Measurements from ENCODE around the gene PTPRD. TPM values are rescaled to one million over a fixed set of nuclear protein-coding genes. Genes with fewer than 3 reads are reported as not detected.

Gene PTPRD
- total RNA-seq, 1 donor from 2014 or later = 7.8 TPM

DNA sequence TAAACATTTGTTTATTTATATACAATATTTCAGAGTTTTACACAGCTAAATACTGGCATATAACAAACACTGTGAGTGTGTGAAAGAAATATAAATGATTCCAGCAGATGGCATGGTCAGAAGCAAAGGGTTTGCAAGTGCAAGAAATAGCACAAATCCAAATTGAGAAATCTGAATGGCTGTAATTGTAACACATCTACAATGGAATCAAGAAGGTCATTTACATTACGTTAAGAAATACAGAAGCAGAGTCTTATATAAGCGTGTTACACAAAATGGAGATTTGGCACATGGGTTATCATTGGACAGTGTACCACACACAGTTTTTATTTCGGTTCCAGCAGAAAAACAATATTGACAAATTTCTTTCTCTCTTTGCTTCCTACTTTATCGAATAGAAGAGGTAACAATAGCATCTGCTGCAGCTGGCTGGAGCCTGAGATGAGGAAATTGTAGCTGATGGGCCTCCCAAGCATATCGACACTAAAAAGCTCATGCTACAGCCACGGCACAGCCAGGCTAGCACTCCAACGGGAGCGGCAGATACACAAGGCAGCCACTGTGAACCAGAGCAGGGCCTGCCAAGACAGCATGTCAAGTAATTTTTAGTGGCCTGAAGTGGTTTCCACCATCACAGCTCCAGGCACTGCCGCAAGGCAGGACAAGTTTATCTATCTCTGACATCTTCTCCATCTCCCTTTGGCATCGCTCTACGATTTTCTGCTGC lies 2248.6 kb downstream of the PTPRD start:
- intact Hi-C loops (cut with DNase I) = no loop called here
- DNase-seq (no peak), ATAC-seq (ENCODE audit: poor library complexity) (no peak)

DNA sequence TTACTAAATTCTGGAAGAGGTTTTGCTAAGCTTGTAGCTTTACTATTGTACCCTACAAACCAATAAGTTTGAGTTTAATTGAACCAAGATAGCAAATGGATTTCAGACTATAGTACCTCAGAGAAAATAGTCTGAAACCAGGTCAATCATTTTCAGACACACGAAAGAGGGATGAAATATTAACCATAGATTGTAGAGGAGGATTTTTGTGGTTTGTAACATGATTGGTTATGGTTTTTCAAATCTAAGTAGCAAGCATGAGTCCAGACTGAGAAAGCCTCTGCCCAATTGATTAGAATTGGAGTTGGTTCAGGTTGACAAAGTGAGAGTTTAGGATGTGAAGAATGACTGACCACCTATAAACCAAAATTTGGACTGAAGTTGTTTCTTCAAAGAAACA lies 2250.6 kb downstream of the PTPRD start:
- DNase-seq (no peak), ATAC-seq (ENCODE audit: poor library complexity) (no peak)
- intact Hi-C loops (cut with DNase I) = no loop called here

DNA sequence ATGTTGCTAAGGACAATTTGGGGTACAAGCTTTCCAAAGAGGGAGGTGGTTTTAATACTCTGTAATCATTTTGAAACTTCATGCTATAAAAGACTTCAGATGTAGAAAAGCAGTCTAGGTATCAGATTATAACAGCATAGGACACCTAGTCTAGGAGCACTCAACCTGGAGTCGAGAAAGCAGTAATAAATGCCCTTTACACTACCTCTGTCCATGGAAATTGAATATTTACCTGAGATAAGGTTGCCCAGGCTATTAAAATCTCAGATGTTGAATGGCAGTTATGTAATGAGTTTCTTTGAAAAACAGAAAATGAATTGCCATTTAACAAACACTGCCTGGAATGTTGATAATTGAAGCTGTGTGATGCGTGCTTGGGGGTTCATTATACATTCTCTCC lies 2251.4 kb downstream of the PTPRD start:
- DNase-seq (no peak), ATAC-seq (ENCODE audit: poor library complexity) (no peak)
- intact Hi-C loops (cut with DNase I) = no loop called here

DNA sequence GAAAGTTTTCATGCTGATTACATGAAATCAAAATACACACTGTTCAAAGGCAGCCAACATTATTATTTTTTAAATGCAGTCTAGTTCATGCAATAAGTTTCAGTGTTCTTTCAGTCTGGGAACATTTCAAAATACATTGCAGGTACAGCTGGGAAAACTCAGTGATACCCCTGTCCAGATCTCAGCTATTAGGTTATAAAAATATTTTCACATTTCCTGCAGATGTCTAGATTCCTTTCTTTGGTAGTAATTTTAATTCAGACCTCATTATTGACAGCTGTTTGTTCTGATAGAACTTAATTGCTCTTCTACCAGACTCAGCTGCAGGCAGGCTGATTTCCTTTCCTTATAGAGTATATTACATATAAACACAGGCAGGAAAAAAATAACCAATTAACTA lies 2256.4 kb downstream of the PTPRD start:
- ATAC-seq (ENCODE audit: poor library complexity) (no peak), DNase-seq (no peak)
- intact Hi-C loops (cut with DNase I) = no loop called here

DNA sequence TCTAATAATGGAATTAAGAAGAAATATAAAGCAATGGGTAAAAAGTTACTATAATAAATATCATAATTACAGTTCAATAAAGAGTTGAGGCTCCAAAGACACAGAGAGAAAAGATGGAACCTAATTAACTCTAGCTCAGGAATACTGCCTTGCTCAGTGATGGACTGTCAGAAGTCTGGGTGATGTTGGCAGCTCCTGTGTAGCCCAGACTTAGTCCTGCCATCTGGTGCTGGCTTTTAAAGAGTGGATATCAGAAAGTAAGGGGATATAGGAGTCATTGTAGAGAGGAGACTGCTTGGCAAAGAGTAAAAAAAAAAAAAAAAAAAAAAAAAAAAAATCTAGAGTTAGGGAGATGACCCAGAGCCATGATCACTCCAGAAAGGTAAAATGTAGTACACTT lies 2261.4 kb downstream of the PTPRD start:
- intact Hi-C loops (cut with DNase I) = no loop called here
- ATAC-seq (ENCODE audit: poor library complexity) = no peak
- DNase-seq = no peak

DNA sequence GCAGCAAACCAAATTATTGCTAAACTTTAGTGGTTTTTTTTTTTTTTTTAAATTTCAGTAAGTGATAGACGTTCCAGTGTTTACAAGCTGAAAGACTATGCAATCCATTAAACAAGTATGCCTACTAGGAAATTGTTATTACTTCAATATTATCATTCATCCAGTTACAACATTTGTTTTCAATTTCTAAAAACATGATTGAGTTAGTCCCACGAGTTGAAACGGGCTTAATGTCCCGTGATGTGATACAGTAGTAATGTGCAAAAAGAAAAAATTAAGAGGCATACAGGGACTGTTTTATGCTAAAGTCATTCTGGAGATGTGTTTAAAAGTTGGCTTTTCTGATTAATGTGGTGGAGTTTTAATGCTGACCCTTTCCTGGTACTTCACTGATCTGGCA lies 2262.9 kb downstream of the PTPRD start:
- intact Hi-C loops (cut with DNase I) = no loop called here
- DNase-seq (no peak), ATAC-seq (ENCODE audit: poor library complexity) (no peak)

DNA sequence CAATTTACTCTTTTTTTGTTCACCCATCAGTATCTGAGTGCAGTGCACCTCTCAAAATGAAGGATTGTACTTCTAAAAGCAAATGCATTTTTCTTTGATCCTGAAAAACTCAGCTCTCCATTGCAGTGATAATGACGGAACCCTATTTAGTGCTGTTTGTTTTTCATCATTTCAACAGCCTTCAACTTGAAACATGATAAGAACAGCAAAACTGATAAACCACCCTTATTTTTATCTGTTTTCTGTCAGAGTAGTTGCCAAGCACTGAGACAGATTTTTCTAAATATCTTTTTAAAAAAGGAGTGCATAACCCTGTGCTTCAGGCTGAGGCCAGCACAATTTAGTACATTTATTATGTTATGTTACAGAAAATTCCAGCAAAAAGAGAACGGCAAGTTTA lies 2263.4 kb downstream of the PTPRD start:
- ATAC-seq (ENCODE audit: poor library complexity) (no peak), DNase-seq (no peak)
- intact Hi-C loops (cut with DNase I) = no loop called here

DNA sequence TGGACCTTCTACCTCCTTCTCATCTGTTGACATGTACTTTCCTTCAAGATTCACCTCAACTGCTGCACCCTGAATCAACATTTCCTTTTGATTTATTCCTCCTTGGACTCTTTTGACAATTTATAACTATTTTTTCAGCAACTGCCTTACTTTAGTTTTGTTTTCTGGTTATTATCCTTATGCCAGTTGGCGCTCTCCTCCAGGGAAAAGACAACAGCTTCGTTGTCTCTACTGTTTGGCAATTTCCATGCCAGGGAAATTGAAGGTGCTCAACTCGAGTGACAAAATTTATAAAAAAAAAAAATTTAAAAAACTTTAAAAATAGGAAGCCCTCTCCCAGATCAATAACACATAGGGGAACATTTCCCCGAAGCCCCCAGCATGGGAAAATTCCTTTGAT lies 2264.0 kb downstream of the PTPRD start:
- ATAC-seq (ENCODE audit: poor library complexity) (no peak), DNase-seq (no peak)
- intact Hi-C loops (cut with DNase I) = no loop called here

DNA sequence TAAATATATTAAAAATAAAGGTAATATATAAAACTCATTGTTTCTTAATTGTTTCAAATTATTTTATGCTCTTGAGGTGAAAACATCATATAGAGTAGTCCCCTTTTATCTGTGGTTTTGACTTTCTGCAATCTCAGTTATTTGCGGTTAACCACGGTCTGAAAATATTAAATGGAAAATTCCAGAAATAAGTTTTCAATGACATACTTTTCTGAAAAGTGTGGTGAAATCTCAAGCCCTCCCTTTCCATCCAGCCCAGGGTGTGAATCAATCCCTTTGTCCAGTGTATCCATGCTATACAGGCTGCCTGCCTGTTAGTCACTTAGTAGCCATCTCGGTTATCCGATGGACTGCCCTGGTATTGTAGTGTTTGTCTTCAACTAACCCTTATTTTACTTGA lies 2266.5 kb downstream of the PTPRD start:
- DNase-seq (no peak), ATAC-seq (ENCODE audit: poor library complexity) (no peak)
- intact Hi-C loops (cut with DNase I) = no loop called here

DNA sequence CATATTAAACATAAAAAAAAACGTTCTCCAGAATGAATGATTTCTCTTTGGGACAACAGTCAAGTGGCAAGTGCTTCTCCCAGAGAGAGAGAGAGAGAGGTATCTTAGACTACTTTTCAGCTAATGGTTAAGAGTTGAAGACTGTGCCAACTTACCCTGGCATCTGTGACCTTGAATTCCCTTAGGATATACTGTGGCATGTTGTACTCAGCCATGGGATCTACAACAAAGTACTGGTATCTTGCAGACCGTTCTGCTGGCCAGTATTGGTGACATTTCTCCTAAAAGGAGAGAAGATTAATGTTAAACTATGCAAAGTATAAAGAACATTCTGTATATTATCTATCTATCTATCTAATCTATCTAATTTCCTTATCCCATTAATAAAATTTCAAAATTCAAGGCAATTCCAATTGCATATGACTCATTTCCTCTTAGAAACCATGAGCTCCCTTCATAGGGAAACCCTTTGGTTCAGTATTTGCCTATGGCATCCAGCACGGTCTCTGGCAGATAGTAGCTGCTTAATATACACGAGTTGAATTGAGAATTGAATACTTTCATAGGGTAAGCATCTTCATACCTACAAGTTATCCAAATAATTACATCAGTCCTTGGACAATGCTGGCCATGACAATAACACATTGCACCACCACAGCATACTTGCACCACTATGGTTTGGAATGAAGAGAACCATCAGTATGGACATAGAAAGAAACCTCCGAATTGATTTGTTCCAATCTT lies 2273.9 kb downstream of the PTPRD start:
- peak; percentile 67 for ATAC-seq (ENCODE audit: poor library complexity)
- no peak for DNase-seq
- intact Hi-C loops (cut with DNase I) = no loop called here

DNA sequence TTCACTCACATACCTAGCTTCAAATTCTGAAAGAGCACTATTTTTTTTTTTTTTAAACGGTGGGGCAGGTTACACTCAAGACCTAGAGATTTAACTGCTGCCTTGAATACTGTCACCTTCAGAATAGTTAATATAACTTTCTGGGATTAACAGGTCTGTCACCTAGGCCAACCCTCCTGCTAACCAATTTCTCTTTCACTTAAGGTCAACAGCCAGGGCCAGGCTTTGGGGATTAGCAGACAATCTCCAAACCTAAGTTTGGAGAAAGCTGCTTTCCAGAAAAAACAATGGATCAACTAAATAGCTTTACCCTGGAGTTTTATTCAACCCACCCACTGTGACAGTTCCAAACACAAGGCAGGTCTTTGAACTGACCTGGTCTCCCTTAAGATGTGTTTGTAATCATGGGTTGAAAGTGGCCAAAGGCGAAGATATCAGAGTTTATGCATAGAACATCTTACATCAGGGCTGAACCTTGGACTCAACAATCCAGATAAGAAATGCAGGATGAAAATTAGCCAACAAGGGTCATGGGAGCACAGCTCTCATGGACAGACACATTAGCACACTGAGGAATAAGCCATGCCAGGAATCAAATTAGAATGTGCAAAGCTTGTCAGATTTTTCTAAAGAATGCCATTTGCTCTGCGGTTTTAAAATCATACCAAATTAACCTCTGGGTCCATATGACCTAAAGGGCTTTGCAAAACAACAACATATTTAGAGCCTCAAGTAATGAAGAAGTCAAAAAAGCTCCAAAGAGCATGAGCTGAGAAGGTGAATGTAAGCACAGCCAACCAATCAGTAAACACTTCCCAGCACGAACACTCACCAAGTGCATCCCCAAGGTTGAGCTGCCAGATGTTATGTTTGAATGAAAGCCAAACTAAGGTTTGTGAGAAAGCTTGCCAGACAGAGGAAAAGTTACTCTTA lies 2274.7 kb downstream of the PTPRD start:
- no peak for DNase-seq
- intact Hi-C loops (cut with DNase I) = no loop called here
- ATAC-seq (ENCODE audit: poor library complexity) = peak; percentile 90

DNA sequence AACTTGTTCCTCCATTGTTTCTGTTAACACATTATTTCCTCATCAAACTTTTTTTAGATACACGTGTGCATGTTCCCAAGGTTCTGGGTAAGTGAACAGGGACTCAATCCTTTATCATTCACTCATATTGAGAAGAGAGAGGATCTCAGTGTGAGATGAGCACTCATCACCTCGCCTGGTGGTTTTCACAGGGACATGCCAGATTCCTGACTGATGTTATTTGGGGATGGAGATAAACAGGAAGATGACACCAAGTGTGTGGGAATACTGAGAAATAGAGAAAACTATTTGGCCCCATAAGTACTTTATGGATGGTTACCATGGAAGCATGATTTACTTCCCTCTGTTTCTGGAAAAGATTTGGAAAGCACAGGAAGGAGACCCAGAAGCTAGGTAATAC lies 2279.9 kb downstream of the PTPRD start:
- no peak for DNase-seq
- intact Hi-C loops (cut with DNase I) = no loop called here
- no peak for ATAC-seq (ENCODE audit: poor library complexity)

DNA sequence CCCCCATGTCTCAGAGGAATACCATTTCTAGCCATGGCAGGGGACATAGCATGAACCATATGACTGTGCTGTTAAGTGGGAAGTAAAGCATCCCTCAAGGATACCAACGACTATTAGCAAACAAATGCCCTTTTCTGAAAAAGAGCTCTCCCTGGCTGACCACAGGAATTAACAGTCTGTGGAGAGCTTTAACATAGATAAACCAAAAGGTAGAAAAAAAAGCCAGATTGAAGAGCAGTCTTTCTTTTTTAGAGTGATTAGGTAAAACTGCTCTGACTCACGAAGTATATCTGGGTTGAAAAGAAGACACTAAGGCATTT lies 2280.5 kb downstream of the PTPRD start:
- ATAC-seq (ENCODE audit: poor library complexity) = no peak

DNA sequence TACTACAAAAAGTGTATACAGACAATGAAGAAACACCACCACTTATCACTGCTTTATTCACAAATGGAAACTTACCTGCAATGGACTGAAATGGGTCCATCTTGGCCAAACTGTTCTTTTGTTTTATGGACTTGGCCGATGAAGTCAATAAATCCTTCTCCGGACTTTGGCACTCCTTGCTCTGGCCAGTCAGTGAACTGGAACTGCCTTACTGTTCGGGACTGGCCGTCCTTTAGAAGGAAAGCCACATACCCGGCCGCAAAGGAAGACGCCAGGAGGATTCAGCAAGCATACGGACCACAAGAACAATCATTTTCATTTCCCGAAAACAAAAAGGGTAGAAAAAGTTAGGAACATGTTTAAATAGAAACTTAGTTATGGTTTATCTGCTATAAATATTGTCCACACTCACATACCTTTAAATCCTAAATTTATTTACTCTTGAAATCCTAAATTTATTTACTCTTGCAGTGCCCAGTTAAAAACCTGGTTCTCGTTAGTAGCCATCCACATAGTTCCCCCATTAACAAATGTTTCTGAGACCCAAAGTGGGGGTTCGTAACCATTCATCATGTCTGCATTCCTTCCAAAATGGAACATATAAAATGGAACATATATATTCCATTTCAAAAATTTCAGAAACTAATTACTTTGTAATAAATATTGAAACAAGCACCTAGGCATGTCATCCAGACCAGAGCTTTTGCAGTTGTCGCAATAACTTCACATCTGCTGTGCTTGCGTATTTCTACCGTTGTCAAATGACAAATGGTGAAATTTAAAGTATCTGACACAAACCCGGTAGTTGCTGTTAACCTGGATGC lies 2281.1 kb downstream of the PTPRD start:
- intact Hi-C loops (cut with DNase I) = no loop called here
- DNase-seq (no peak), ATAC-seq (ENCODE audit: poor library complexity) (no peak)

More for the DNA sequence above, 2280.5 kb downstream of the PTPRD start:
- no peak for DNase-seq
- intact Hi-C loops (cut with DNase I) = no loop called here

DNA sequence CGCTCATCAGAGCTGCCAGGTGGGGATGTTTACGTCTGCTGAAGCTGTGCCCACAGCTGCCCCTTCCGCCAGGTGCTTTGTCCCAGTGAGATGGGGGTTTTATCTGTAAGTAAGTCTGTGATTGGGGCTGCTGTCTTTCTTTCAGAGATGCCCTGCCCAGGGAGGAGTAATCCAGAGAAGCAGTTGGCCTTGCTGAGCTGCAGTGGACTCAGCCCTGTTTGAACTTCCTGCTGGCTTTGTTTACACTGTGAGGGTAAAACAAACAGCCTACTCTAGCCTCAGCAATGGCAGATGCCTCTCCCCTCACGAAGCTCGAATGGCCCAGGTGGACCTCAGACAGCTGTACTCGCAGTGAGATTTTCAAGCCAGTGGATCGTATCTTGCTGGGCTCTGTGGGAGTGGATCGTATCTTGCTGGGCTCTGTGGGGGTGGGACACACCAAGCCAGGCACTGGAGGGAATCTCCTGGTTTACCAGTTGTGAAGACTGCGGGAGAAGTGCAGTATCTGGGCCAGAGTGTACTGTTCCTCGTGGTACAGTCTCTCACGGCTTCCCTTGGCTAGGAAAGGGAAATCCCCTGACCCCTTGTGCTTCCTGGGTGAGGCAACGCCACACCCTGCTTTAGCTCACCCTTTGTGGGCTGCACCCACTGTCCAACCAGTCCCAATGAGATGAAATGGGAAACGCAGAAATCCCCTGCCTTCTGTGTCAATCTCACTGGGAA lies 2283.1 kb downstream of the PTPRD start:
- DNase-seq = no peak
- intact Hi-C loops (cut with DNase I) = no loop called here

DNA sequence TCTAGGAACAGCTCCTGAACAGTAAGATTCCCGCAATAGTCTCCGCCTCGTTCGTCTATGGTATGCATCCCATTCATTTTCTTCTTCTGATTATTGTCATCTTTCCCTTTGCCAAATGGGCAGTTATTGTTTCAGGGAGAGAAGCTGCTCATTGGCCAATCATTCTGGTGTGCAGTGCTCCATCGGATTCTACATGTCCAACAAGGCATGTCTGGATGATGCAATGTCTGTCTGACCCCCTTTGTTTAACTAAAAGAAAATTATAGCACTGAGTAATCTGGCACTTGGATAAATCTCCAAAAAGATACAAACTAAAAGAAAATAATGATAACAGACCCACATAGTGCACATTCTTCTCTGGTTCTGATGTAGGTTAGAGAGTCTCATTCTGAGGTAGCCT lies 2297.6 kb downstream of the PTPRD start:
- DNase-seq (no peak), ATAC-seq (ENCODE audit: poor library complexity) (no peak)
- intact Hi-C loops (cut with DNase I) = no loop called here

More for the DNA sequence above, 2283.1 kb downstream of the PTPRD start:
- no peak for ATAC-seq (ENCODE audit: poor library complexity)

DNA sequence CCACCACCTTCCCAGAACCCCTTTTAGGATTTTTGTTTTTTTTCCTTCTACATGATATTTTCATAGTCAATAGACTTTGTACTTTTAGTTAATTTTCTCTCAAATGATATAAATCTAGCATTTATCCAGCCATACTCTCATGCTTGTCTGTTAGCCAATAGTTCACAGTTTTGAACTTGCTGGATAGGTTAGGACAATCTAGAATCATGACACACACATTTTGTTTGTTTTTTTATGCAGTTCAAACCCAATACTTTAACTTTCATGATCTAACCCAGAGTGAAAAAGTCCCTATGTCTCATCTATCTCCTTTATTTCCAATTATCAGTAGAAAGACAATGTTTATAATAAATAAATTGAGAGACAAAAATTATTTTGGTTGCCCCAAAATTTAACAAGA lies 2303.5 kb downstream of the PTPRD start:
- intact Hi-C loops (cut with DNase I) = no loop called here
- ATAC-seq (ENCODE audit: poor library complexity) (no peak), DNase-seq (no peak)

DNA sequence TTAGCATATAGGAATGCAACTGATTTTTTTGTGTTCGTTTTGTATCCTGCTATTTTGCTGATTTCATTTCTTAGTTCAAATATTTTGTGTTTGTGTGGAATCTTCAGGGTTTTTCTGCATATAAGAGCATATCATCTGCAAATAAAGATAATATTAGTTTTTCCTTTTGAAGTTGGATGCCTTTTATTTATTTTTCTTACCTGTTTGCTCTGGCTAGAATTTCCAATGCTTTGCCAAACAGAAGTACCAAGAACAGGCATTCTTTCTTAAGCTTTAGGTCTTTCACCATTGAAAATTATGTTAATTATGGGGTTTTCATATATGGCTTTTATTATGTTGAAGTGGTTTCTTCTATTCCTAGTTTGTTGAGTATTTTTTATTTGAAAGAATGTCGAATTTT lies 2308.1 kb downstream of the PTPRD start:
- ATAC-seq (ENCODE audit: poor library complexity) = no peak
- intact Hi-C loops (cut with DNase I) = no loop called here
- no peak for DNase-seq

Data from Right ventricle myocardium superior (tissue), 1 donor.